T1000 (cell line): ENCODE results near the gene RWDD4.

ENCODE experiments used
- DNase-seq: peaks from one replicate; lab custom pipeline; 2025; ENCODE audit warnings: mixed read lengths; lab: John Stamatoyannopoulos, UW

RWDD4 gene

DNA sequence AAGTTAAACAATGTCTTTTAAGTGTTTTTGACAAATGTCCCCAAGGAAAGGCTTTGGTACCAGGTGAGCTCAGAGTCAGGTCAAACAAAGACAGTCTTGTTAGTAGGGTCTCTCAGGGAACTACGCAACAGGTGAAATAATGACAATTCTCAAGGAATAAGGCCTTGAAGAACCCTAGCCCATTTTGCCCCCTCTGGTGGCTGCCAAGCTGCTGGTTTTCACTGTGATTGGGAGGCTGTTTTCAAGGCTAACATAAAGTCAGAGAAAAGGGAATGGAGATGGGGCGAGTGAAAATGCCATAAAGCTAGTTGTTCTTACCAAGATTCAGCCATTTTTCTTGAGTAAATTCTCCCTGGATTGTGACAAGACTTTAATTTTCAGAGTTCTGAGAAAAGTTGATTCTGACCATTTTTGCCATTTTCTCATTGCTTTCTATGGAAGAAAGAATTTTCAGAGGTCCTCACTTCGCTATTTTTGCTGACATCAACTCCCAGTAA is 58.7 kb downstream of the RWDD4 start:
- no peak for DNase-seq

DNA sequence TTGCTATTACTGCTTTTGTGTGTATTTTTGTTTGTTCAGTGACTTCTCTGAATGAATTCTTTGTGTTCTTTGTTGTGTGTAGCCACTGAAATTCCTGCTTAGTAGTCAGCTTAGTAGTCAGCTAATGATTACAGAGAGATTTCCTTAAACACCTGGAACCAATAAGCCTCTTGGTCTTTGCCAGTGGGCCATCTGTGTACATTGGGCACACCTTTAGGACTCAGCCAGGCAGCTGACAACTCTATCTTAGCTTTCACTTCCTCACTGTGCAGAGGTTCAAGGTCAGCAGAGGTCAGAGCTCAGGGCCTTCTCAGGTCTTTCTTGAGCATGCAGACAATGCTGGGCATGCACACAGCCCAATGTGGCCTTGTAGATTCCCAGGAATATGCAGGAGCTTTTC is 59.3 kb downstream of the RWDD4 start:
- no peak for DNase-seq

DNA sequence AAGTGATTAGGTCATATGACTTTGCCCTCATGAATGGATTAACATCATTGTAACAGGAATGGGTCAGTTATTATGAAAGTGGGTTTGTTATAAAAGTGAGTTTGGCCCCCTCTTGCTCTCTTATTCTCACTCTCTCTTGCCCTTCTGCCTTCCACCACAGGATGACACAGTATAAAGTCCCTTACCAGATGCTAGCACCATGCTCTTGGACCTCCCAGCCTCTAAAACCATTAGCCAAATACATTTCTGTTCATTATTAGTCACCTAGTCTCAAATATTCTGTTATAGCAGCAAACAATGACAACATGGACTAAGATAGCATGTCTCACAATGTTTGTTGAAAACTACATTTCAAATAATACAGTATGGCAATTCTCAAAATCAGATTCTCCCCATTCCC is 59.7 kb downstream of the RWDD4 start:
- no peak for DNase-seq

DNA sequence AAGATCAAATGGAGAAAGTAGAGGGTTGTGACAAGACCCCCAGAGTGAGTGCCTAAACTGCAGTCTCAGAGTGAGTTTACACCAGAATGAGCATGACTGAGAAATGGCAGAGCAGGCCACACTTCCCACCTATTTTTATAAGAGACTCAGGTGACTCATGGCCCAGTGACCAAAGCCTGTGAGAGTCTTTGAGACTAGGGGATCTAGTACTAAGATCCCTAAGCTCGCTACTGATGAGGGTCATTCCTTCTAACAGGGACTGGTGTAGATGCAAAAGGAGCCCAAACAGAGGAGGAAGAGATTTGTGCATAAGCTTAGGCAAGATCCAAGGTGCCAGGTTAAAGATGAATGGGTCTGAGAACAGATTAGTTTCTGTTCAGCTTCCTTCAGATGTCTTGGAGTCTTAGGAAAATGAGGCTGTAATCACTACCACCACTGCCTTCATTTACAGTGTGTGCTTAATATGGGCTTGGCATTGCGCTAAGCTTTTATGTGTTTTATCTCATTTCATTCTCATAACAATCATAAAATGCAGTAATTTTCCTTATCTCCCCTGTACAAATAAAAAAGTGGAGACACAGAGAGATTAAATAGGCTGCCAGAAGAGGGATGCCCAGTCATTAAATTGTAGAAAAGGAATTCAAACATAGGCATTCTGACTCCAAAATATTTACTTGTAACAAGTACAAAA is 62.8 kb downstream of the RWDD4 start:
- no peak for DNase-seq

DNA sequence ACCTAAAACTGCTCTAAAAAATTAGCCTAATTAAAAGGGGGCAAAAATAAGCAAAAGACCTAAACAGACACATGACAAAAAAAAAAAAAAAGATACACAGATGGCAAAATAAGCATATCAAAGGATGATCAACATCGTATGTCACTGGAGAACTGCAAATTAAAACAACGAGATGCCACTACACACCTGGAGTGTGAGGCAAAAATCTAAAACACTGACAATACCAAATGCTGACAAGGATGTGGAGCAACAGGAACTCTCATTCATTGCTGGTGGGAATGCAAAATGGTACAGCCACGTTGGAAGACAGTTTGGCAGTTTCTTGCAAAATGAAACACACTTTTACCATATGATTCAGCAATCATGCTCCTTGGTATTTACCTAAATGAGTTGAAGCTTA is 64.2 kb downstream of the RWDD4 start:
- no peak for DNase-seq

DNA sequence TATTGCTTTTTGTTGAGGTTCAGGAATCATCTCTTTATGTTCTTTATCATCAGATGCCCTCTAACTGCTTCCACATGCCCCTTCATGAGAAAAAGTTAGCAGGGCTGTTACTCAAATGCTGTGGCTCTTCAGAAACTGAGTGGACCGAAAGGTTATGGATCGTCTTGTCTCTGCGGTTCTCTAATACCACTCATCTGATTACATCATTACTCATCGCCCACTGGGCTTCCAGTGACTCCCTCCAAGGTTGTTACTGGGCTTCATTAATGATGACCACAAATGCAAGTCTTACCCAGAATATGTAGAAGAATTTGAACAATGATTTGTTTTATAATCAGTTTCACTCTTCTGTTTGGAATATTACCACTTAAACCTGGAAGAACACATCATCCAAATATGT is 67.7 kb downstream of the RWDD4 start:
- DNase-seq = no peak
